Neural progenitor cell (in vitro differentiated cells): ENCODE results near the gene HSD17B14. TPM values are rescaled to one million over a fixed set of nuclear protein-coding genes. Genes with fewer than 3 reads are reported as not detected.

Experiments
- DNase-seq: peaks from one replicate; pipeline ENCODE4 v3.0.0-alpha.2; 2016; ENCODE audit warnings: low spot score
- H2AFZ ChIP-seq: fragments of 200-600 bp; sonication (generic); replicated peaks from 2 replicates; pipeline ENCODE4 v1.6.1; 2016; ENCODE audit warnings: antibody characterized with exemption
- H3F3A ChIP-seq: fragments of 200-600 bp; sonication (generic); 2 replicates; pipeline ENCODE4 v1.6.1; 2016; ENCODE audit warnings: antibody characterized with exemption, low read depth
- H3K27ac ChIP-seq: fragments of 200-600 bp; sonication (generic); 2 replicates; pipeline ENCODE4 v1.5.1; 2016; ENCODE audit warnings: mild to moderate bottlenecking
- H3K27me3 ChIP-seq: fragments of 200-600 bp; sonication (generic); 2 replicates; pipeline ENCODE4 v1.6.1; 2016; ENCODE audit warnings: mild to moderate bottlenecking, moderate library complexity
- H3K36me3 ChIP-seq: fragments of 200-600 bp; sonication (generic); 2 replicates; pipeline ENCODE4 v1.5.1; 2016
- H3K4me1 ChIP-seq: fragments of 200-600 bp; sonication (generic); 2 replicates; pipeline ENCODE4 v1.6.1; 2016; ENCODE audit warnings: mixed run types
- H3K4me2 ChIP-seq: fragments of 200-600 bp; sonication (generic); 2 replicates; pipeline ENCODE4 v1.6.1; 2016
- H3K4me3 ChIP-seq: fragments of 200-600 bp; sonication (generic); 2 replicates; pipeline ENCODE4 v1.5.1; 2016
- H3K79me2 ChIP-seq: fragments of 200-600 bp; sonication (generic); 2 replicates; pipeline ENCODE4 v1.6.1; 2016; ENCODE audit warnings: low read depth
- H3K9ac ChIP-seq: fragments of 200-600 bp; sonication (generic); 2 replicates; pipeline ENCODE4 v1.6.1; 2016
- H3K9me3 ChIP-seq: fragments of 200-600 bp; sonication (generic); 2 replicates; pipeline ENCODE4 v1.5.1; 2016; ENCODE audit warnings: low read depth
- H4K20me1 ChIP-seq: fragments of 200-600 bp; sonication (generic); 2 replicates; pipeline ENCODE4 v1.6.1; 2016; ENCODE audit warnings: low read depth
- H3K27ac Mint-ChIP-seq: 3 replicates; pipeline ENCODE4 v1.8.0; 2021; ENCODE audit warnings: mixed read lengths
- H3K27me3 Mint-ChIP-seq: 2 replicates; pipeline ENCODE4 v1.8.0; 2022; ENCODE audit warnings: low read depth, mild to moderate bottlenecking, inconsistent platforms, moderate library complexity, mixed read lengths; ENCODE audit not compliant: insufficient read depth
- H3K36me3 Mint-ChIP-seq: 3 replicates; pipeline ENCODE4 v1.8.0; 2021; ENCODE audit warnings: mixed read lengths
- H3K4me1 Mint-ChIP-seq: 3 replicates; pipeline ENCODE4 v1.8.0; 2021; ENCODE audit warnings: mixed read lengths
- H3K4me3 Mint-ChIP-seq: 3 replicates; pipeline ENCODE4 v1.8.0; 2021; ENCODE audit warnings: mild to moderate bottlenecking, moderate library complexity, mixed read lengths
- H3K9me3 Mint-ChIP-seq: 3 replicates; pipeline ENCODE4 v1.8.0; 2020; ENCODE audit warnings: mixed read lengths
- EZH2 ChIP-seq: fragments of 200-600 bp; sonication (generic); IDR thresholded peaks from 2 replicates; pipeline ENCODE4 v1.6.1; 2017; ENCODE audit warnings: antibody characterized with exemption, mild to moderate bottlenecking, moderate library complexity
- EZH2phosphoT487 ChIP-seq: fragments of 200-600 bp; sonication (generic); IDR thresholded peaks from 2 replicates; pipeline ENCODE4 v1.6.1; 2017; ENCODE audit warnings: antibody characterized with exemption
- total RNA-seq: library from RNA; depleted of rRNA; stranded (reverse); fragments of >200 nt; gene quantifications from 2 replicates; pipeline ENCODE4 v1.2.3, GENCODE V29; 2015; ENCODE audit warnings: low replicate concordance
- TF ChIP-seq, protein P1 (sequence below): fragments of 200-600 bp; sonication (generic); IDR thresholded peaks from 2 replicates; pipeline ENCODE4 v1.5.1; 2017; ENCODE audit warnings: antibody characterized with exemption, mild to moderate bottlenecking

Gene HSD17B14
- total RNA-seq, 1 donor from 2014 or later, result 11.2 TPM

GRCh38 chr19:48805452-48805851, 30.8 kb downstream of the HSD17B14 start:
- H3K4me2 ChIP-seq, result no peak overlapping the region
- no peaks in the 10 kb centered on the region for H3K9me3 Mint-ChIP-seq
- H3K27ac ChIP-seq, result no peak overlapping the region
- no peak overlapping the region for H2AFZ ChIP-seq
- no peaks in the 10 kb centered on the region for H3K36me3 Mint-ChIP-seq
- no peaks in the 10 kb centered on the region for H3K9me3 ChIP-seq
- no peaks in the 10 kb centered on the region for H3K27me3 ChIP-seq
- TF ChIP-seq, protein P1, sequence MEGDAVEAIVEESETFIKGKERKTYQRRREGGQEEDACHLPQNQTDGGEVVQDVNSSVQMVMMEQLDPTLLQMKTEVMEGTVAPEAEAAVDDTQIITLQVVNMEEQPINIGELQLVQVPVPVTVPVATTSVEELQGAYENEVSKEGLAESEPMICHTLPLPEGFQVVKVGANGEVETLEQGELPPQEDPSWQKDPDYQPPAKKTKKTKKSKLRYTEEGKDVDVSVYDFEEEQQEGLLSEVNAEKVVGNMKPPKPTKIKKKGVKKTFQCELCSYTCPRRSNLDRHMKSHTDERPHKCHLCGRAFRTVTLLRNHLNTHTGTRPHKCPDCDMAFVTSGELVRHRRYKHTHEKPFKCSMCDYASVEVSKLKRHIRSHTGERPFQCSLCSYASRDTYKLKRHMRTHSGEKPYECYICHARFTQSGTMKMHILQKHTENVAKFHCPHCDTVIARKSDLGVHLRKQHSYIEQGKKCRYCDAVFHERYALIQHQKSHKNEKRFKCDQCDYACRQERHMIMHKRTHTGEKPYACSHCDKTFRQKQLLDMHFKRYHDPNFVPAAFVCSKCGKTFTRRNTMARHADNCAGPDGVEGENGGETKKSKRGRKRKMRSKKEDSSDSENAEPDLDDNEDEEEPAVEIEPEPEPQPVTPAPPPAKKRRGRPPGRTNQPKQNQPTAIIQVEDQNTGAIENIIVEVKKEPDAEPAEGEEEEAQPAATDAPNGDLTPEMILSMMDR, result no peak
- TF ChIP-seq EZH2 (no peak), EZH2phosphoT487 (no peak)
- no peak overlapping the region for H3K9ac ChIP-seq
- H3F3A ChIP-seq, result peaks cover 27% of the 10 kb centered on the region
- peaks cover 21% of the 10 kb centered on the region for H3K4me1 ChIP-seq
- H3K36me3 ChIP-seq, result no peaks in the 10 kb centered on the region
- peaks cover 9% of the 10 kb centered on the region for H3K27me3 Mint-ChIP-seq
- peaks cover 42% of the 10 kb centered on the region for H3K4me1 Mint-ChIP-seq
- no peaks in the 10 kb centered on the region for H4K20me1 ChIP-seq
- no peak overlapping the region for H3K27ac Mint-ChIP-seq
- no peak for DNase-seq
- H3K4me3 Mint-ChIP-seq, result no peak overlapping the region
- no peak overlapping the region for H3K4me3 ChIP-seq
- peaks cover 7% of the 10 kb centered on the region for H3K79me2 ChIP-seq

DNA sequence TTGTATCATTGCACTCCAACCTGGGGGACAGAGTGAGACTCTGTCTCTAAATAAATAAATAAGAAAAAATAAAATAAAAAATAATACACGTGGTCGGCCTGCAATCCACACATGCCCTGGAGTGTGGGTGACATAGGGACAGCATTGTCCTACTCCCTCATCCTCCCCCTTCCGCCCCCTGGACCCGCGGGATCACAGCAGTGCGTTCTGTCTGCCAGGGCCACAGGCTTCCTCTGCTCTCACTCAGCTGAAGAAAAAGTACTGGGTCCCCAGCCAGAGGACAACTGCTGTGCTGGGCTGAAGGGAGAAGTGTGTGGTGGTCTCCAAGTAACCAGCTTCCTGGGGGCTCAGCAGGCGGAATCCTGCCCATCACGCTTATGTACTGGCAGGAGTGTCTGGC, 31.8 kb downstream of the HSD17B14 start:
- H3K4me1 Mint-ChIP-seq, result peaks cover 36% of the 10 kb centered on the region
- H3K4me1 ChIP-seq, result peaks cover 14% of the 10 kb centered on the region
- no peaks in the 10 kb centered on the region for H3K9me3 Mint-ChIP-seq
- no peak overlapping the region for H2AFZ ChIP-seq
- H3K27ac ChIP-seq, result no peak overlapping the region
- H3K27ac Mint-ChIP-seq, result no peak overlapping the region
- H3K4me3 ChIP-seq, result no peak overlapping the region
- no peak overlapping the region for H3K4me2 ChIP-seq
- H3K27me3 ChIP-seq, result no peaks in the 10 kb centered on the region
- H3K79me2 ChIP-seq, result no peaks in the 10 kb centered on the region
- H3K9me3 ChIP-seq, result no peaks in the 10 kb centered on the region
- peaks cover 19% of the 10 kb centered on the region for H3F3A ChIP-seq
- H3K36me3 Mint-ChIP-seq, result no peaks in the 10 kb centered on the region
- peaks cover 6% of the 10 kb centered on the region for H3K27me3 Mint-ChIP-seq
- no peak for DNase-seq
- H3K4me3 Mint-ChIP-seq, result no peak overlapping the region
- no peak overlapping the region for H3K9ac ChIP-seq
- no peaks in the 10 kb centered on the region for H3K36me3 ChIP-seq
- TF ChIP-seq, protein P1, result no peak
- TF ChIP-seq EZH2 (no peak), EZH2phosphoT487 (no peak)
- no peaks in the 10 kb centered on the region for H4K20me1 ChIP-seq

GRCh38 chr19:48802623-48803022, 33.7 kb downstream of the HSD17B14 start:
- Mint-ChIP-seq H3K4me1 (peaks cover 39% of the 10 kb centered on the region), H3K9me3 (no peaks in the 10 kb centered on the region), H3K36me3 (peaks cover 3% of the 10 kb centered on the region), H3K27me3 (peaks cover 4% of the 10 kb centered on the region), H3K4me3 (no peak overlapping the region), H3K27ac (no peak overlapping the region)
- Histone ChIP-seq H3K9me3 (no peaks in the 10 kb centered on the region), H3K36me3 (no peaks in the 10 kb centered on the region), H3F3A (peaks cover 7% of the 10 kb centered on the region), H3K9ac (no peak overlapping the region), H3K4me3 (no peak overlapping the region), H3K4me2 (no peak overlapping the region), H3K79me2 (no peaks in the 10 kb centered on the region), H4K20me1 (no peaks in the 10 kb centered on the region), H3K4me1 (peaks cover 17% of the 10 kb centered on the region), H3K27ac (no peak overlapping the region), H2AFZ (no peak overlapping the region), H3K27me3 (no peaks in the 10 kb centered on the region)
- no peak for DNase-seq
- TF ChIP-seq, protein P1, result no peak
- TF ChIP-seq EZH2phosphoT487, result no peak
- no peak for TF ChIP-seq EZH2
